GOT3 (cell line): ENCODE measurements around the gene GMCL2.

Experiments used
- DNase-seq: peaks from one replicate; lab custom pipeline; 2025; ENCODE audit warnings: mixed read lengths; lab: John Stamatoyannopoulos, UW

The GMCL2 gene

GRCh38 chr5:178177569-178177968, 9.6 kb downstream of the GMCL2 start:
- DNase-seq: no peak

GRCh38 chr5:178176791-178177190, 10.4 kb downstream of the GMCL2 start:
- DNase-seq: no peak

DNA sequence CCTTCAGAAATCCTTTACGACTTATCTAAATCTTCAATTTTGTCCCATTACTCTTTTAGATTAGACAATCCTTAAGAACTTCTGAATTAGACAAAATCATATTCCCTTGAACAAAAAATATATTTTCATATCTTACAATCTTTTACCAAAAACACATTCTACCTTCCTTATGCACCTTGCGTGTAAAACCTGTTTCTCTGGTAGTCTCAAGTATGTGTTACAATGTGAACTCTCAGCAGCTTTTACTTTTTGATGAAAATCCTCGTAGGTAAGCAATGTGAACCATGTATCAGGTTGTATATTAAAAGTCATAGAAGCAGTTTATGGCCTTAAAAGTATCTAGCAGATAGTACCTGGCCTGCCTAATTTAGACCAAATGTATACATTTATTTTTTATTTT, 12.7 kb downstream of the GMCL2 start:
- no peak for DNase-seq

DNA sequence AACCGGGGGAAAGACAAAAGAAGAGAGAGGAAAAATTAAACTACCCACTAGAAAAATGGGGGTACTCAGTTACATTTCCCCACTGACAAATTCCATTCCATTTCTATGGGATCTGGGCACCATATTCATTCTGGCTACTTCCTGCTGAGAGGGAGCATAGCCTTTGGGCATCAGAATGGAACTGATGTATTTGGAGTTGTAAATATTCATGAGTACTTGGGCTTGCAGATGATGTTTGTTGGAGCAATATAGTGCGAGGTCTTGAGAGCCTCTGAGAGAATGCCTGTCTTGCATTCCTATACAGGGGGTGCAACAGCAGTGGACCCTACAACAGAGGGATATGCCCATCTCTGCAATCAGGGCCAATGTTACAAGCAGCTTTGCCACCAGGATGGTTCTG, 16.7 kb downstream of the GMCL2 start:
- DNase-seq: no peak

- DNase-seq: no peak
Measured at GRCh38 chr5:178165581-178165980, 21.6 kb downstream of the GMCL2 start.

GRCh38 chr5:178163772-178164735, 23.1 kb downstream of the GMCL2 start:
- DNase-seq: peak; percentile 59

- DNase-seq: no peak
Measured at GRCh38 chr5:178162481-178162880, 24.7 kb downstream of the GMCL2 start.

DNA sequence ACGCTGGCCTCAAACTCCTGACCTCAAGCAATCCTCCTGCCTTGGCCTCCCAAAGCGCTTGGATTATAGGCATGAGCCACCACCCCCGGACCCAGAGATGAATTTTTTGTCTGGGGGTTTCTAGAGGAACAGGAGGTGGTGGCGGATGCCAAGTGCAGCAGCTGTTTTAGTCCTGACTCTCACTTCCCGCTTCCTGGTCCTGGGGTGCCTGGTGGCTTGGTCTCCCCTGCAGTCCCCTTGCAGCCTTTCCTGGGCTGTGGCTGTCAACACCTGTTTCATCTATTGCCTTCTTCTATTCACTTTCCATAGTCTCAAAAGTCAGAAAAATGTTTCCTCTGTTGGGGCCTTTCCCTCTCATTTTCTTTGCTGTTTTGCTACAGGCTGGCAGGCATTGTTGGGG, 27.0 kb downstream of the GMCL2 start:
- DNase-seq: no peak

DNA sequence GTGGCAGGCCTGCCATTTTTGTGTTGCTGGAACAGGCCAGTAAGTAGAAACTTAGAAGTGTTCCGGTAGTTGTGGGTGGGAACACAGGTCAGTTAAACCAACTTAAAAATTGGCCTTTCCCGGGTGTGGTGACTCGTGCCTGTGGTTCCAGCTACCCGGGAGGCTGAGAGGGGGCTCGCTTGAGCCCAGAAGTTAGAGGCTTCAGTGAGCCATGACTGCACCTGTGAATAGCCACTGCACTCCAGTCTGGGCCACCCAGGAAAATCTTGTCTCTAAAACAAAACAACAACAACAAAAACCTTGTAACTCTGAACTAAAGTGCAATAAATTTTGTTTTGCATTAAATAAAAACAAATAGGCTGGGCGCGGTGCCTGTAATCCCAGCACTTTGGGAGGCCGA, 32.1 kb downstream of the GMCL2 start:
- no peak for DNase-seq

DNA sequence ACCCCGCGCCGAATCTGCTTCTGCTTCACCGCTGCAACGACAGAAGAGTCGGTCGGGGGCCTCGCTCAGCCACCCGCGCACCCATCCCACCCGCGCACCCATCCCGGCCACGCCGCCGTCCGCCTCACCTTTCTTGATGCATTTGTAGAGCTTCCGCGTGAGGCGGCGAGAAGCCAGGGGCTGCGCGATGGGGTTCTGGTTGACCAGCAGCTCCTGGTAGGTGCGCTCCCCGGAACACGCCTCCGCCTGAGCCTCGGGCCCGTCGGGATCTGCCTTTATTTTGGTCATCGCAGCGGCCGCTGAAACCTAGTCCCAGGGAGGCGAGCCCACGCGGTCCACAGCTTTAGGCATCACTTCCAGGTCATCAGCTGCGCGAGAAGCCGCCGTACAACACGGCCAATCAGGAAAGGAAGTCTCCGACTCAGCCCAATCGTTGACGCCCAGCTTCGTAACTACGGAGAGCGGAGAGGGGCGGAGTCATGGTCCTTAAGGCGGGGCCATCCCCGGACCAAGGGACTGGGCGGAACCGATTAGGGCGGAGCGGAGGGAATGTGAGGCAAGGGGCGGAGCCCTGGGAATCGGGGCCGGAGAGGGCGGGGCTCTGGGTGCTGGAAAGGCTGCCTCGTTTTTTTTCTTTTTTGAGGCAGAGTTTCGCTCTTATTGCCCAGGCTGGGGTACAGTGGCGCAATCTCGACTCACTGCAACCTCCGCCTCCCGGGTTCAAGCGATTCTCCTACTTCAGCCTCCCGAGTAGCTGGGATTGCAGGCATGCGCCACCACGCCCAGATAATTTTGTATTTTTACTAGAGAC, 33.4 kb downstream of the GMCL2 start, which contains the start of gene NHP2:
Gene NHP2, minus strand, starts transcription at position 356 of the 811 bp plus-strand sequence. Its CDS starts 68 bp downstream, at position 288.
- DNase-seq: peak; percentile 98

- DNase-seq: no peak
Measured at GRCh38 chr5:178152491-178153444, 34.4 kb downstream of the GMCL2 start.

DNA sequence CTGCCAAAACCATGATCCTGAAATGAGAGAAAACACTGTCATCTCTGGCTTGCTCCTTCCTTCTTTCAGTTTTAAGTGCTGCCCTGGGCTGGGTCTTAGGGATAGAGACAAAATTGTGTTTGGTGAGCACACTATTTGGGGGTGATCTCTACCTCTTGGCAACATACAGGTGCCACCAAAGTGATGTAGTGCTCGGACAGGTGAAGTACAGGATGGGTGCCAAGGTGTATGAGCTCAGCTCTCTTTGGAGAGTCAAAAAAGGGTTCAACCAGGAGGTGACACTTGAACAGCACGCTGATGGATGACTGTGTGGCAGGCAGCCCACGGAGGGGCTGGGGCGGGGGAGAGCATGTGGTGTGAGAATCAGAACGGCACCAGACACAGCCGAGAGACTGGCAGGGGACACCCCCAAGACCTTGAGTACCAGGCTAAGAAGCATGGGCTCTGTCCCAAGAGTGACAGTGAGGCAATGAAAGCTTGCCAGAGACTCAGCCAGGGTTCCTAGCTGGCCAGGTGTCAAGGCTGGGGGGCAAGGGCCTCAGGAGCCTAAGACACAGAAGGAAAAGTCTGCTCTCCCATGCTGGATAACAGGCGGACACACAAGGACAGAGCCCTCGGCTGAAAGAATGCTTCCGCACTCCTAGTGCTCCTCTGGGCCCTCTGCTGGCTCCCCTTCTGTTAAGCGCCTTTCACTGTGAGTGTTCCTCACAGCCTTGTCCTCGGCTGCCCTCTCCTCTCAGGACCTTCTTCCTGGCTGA, 36.0 kb downstream of the GMCL2 start:
- DNase-seq: no peak

- DNase-seq: no peak
Measured at GRCh38 chr5:178149199-178149932, 37.8 kb downstream of the GMCL2 start.

DNA sequence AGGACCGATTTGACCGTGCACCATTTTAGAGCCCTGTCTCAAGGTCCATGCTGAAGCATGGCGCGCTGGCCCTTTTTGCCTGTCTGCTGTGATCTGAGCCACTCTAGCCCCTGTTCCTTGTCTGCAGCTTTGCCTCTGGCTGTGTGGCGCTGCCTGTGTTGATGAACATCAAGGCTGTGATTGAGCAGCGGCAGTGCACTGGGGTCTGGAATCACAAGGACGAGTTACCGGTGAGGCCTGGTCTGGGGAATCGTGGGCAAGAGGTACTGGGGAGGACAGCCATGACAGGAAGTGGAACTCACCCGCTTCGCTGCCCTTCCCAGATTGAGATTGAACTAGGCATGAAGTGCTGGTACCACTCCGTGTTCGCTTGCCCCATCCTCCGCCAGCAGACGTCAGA, 39.8 kb downstream of the GMCL2 start:
- no peak for DNase-seq

- no peak for DNase-seq
Measured at GRCh38 chr5:178145965-178146820, 41.0 kb downstream of the GMCL2 start.

GRCh38 chr5:178143901-178144300, 43.3 kb downstream of the GMCL2 start:
- no peak for DNase-seq

GRCh38 chr5:178143246-178143645, 43.9 kb downstream of the GMCL2 start:
- DNase-seq: no peak

- DNase-seq: no peak
Measured at GRCh38 chr5:178142642-178143041, 44.5 kb downstream of the GMCL2 start.

- no peak for DNase-seq
Measured at GRCh38 chr5:178141550-178141949, 45.6 kb downstream of the GMCL2 start.
